GM19397 (cell line): ENCODE data around the gene LRRFIP2.

ENCODE experiments used
- ATAC-seq: cut with Tn5 transposase; IDR thresholded peaks from one replicate; pipeline ENCODE4 v1.9.1; 2021; ENCODE audit warnings: mild to moderate bottlenecking, moderate library complexity; ENCODE audit not compliant: unreplicated experiment

LRRFIP2 gene

GRCh38 chr3:37117548-37117947, 56.8 kb downstream of the LRRFIP2 start:
- ATAC-seq, result no peak

- no peak for ATAC-seq
Observed at GRCh38 chr3:37116998-37117397, 57.4 kb downstream of the LRRFIP2 start.

- no peak for ATAC-seq
Observed at GRCh38 chr3:37115446-37115845, 58.9 kb downstream of the LRRFIP2 start.

GRCh38 chr3:37114251-37115145, 59.9 kb downstream of the LRRFIP2 start:
- ATAC-seq, result no peak

- ATAC-seq, result no peak
Observed at GRCh38 chr3:37112987-37113386, 61.4 kb downstream of the LRRFIP2 start.

- ATAC-seq, result no peak
Observed at GRCh38 chr3:37111199-37111598, 63.2 kb downstream of the LRRFIP2 start.

- no peak for ATAC-seq
Observed at GRCh38 chr3:37107846-37108245, 66.5 kb downstream of the LRRFIP2 start.

- no peak for ATAC-seq
Observed at GRCh38 chr3:37103103-37103808, 71.1 kb downstream of the LRRFIP2 start.

GRCh38 chr3:37100411-37100810, 74.0 kb downstream of the LRRFIP2 start:
- ATAC-seq, result no peak

- ATAC-seq, result no peak
Observed at GRCh38 chr3:37099469-37099868, 74.9 kb downstream of the LRRFIP2 start.

- no peak for ATAC-seq
Observed at GRCh38 chr3:37098884-37099283, 75.5 kb downstream of the LRRFIP2 start.

- ATAC-seq, result no peak
Observed at GRCh38 chr3:37097776-37098175, 76.6 kb downstream of the LRRFIP2 start.

GRCh38 chr3:37096975-37097374, 77.4 kb downstream of the LRRFIP2 start:
- no peak for ATAC-seq

- ATAC-seq, result no peak
Observed at GRCh38 chr3:37096288-37096687, 78.1 kb downstream of the LRRFIP2 start.

GRCh38 chr3:37094636-37095035, 79.7 kb downstream of the LRRFIP2 start:
- no peak for ATAC-seq

- ATAC-seq, result no peak
Observed at GRCh38 chr3:37093481-37093880, 80.9 kb downstream of the LRRFIP2 start.

GRCh38 chr3:37092484-37092883, 81.9 kb downstream of the LRRFIP2 start:
- no peak for ATAC-seq

- no peak for ATAC-seq
Observed at GRCh38 chr3:37087870-37088269, 86.5 kb downstream of the LRRFIP2 start.

GRCh38 chr3:37086918-37087317, 87.5 kb downstream of the LRRFIP2 start:
- no peak for ATAC-seq

GRCh38 chr3:37082317-37082716, 92.1 kb downstream of the LRRFIP2 start:
- ATAC-seq, result no peak

- no peak for ATAC-seq
Observed at GRCh38 chr3:37075955-37076354, 98.4 kb downstream of the LRRFIP2 start.

- no peak for ATAC-seq
Observed at GRCh38 chr3:37074178-37074577, 100.2 kb downstream of the LRRFIP2 start.
